Measurements from ENCODE around the gene SLC17A1.

GRCh38 chr6:25748049-25748448, 83.8 kb downstream of the SLC17A1 start:
- TF ChIP-seq, protein P1, sequence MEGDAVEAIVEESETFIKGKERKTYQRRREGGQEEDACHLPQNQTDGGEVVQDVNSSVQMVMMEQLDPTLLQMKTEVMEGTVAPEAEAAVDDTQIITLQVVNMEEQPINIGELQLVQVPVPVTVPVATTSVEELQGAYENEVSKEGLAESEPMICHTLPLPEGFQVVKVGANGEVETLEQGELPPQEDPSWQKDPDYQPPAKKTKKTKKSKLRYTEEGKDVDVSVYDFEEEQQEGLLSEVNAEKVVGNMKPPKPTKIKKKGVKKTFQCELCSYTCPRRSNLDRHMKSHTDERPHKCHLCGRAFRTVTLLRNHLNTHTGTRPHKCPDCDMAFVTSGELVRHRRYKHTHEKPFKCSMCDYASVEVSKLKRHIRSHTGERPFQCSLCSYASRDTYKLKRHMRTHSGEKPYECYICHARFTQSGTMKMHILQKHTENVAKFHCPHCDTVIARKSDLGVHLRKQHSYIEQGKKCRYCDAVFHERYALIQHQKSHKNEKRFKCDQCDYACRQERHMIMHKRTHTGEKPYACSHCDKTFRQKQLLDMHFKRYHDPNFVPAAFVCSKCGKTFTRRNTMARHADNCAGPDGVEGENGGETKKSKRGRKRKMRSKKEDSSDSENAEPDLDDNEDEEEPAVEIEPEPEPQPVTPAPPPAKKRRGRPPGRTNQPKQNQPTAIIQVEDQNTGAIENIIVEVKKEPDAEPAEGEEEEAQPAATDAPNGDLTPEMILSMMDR (conservative IDR thresholded peaks at IDR 0.05 in 1 of 2, IDR thresholded peaks at IDR 0.05 in 1 of 2; ENCODE audit: low read depth in 1 of 2, low read length in 2 of 2), result no peak
- TF ChIP-seq EZH2 (IDR thresholded peaks at IDR 0.05; ENCODE audit: low read length, missing control alignments), result no peak
